PFSK-1 (cell line): Measurements from ENCODE around the gene MYO1D.

Source experiments
- FOXP2 ChIP-seq: optimal IDR thresholded peaks from 2 replicates; pipeline ENCODE3; 2011; ENCODE audit warnings: borderline replicate concordance, control low read depth, inconsistent platforms; ENCODE audit not compliant: insufficient read depth; ENCODE audit errors: extremely low read length, extremely low read depth
- POLR2AphosphoS5 ChIP-seq: IDR thresholded peaks from 2 replicates; pipeline ENCODE4 v1.6.1; 2012; ENCODE audit warnings: low read depth, mild to moderate bottlenecking, control low read depth, low read length, moderate library complexity
- REST ChIP-seq, 2 experiments: IDR thresholded peaks; 2 replicates each; pipeline versions ENCODE4 v1.6.1 to v1.8.0; 2011 to 2012; ENCODE audit warnings: low read depth in 2 of 2, low read length in 2 of 2, control low read depth in 1 of 2, inconsistent platforms in 1 of 2, mild to moderate bottlenecking in 1 of 2, moderate library complexity in 1 of 2; ENCODE audit not compliant: insufficient read depth in 1 of 2
- SIN3A ChIP-seq: IDR thresholded peaks from 2 replicates; pipeline ENCODE4 v1.6.1; 2012; ENCODE audit warnings: mild to moderate bottlenecking, low read length, moderate library complexity, borderline replicate concordance; ENCODE audit not compliant: insufficient read depth
- TAF1 ChIP-seq: IDR thresholded peaks from 2 replicates; pipeline ENCODE4 v1.6.1; 2012; ENCODE audit warnings: low read length, control low read depth, borderline replicate concordance; ENCODE audit not compliant: insufficient read depth

MYO1D gene

GRCh38 chr17:32452281-32452680, 424.6 kb downstream of the MYO1D start:
- no peak for TF ChIP-seq TAF1
- no peak for TF ChIP-seq FOXP2
- no peak for TF ChIP-seq SIN3A
- no peak for TF ChIP-seq POLR2AphosphoS5
- TF ChIP-seq REST (IDR thresholded peaks at IDR 0.05; ENCODE audit: insufficient read depth in 1 of 2, low read depth in 2 of 2, low read length in 2 of 2): no peak

GRCh38 chr17:32451879-32452278, 425.0 kb downstream of the MYO1D start:
- TF ChIP-seq SIN3A (no peak), POLR2AphosphoS5 (no peak), REST (IDR thresholded peaks at IDR 0.05; ENCODE audit: insufficient read depth in 1 of 2, low read depth in 2 of 2, low read length in 2 of 2) (no peak), TAF1 (no peak), FOXP2 (no peak)

GRCh38 chr17:32449963-32450362, 427.0 kb downstream of the MYO1D start:
- no peak for TF ChIP-seq TAF1
- no peak for TF ChIP-seq SIN3A
- TF ChIP-seq REST (IDR thresholded peaks at IDR 0.05; ENCODE audit: insufficient read depth in 1 of 2, low read depth in 2 of 2, low read length in 2 of 2): no peak
- TF ChIP-seq POLR2AphosphoS5: no peak
- TF ChIP-seq FOXP2: no peak

- TF ChIP-seq POLR2AphosphoS5 (no peak), SIN3A (no peak), TAF1 (no peak), FOXP2 (no peak), REST (IDR thresholded peaks at IDR 0.05; ENCODE audit: insufficient read depth in 1 of 2, low read depth in 2 of 2, low read length in 2 of 2) (no peak)
These were observed 430.0 kb downstream of the MYO1D start for GRCh38 chr17:32446949-32447348.

- TF ChIP-seq FOXP2: no peak
- no peak for TF ChIP-seq POLR2AphosphoS5
These were observed 431.0 kb downstream of the MYO1D start for GRCh38 chr17:32445971-32446370.

GRCh38 chr17:32445497-32445896, 431.4 kb downstream of the MYO1D start:
- TF ChIP-seq TAF1 (no peak), FOXP2 (no peak), POLR2AphosphoS5 (no peak), SIN3A (no peak), REST (IDR thresholded peaks at IDR 0.05; ENCODE audit: insufficient read depth in 1 of 2, low read depth in 2 of 2, low read length in 2 of 2) (no peak)
